HepG2 (cell line): ENCODE results near the gene EIF6. TPM values are rescaled to one million over a fixed set of nuclear protein-coding genes. Genes with fewer than 3 reads are reported as not detected.

Source experiments
- ATAC-seq: fragments of 200-7000 bp; cut with Tn5 transposase; 3 replicates; pipeline ENCODE4 v1.9.1; 2020; ENCODE audit warnings: mild to moderate bottlenecking, moderate library complexity
- BruUV-seq: library from RNA; stranded (reverse); fragments of 400-500 nt; replicated peaks from 2 replicates; lab custom pipeline; 2021; lab: Mats Ljungman, UMichigan
- CTCF ChIA-PET: fragments of 300-600 bp; formaldehyde crosslinking; extraction: SDS; loops from one replicate; lab custom pipeline; 2021; ENCODE audit warnings: low total read pairs, inconsistent platforms, low intra/inter-chr PET ratio; lab: Yijun Ruan, JAX
- POLR2A ChIA-PET: fragments of 350-600 bp; sonication (Branson Sonifier 250); formaldehyde crosslinking; loops from one replicate; lab custom pipeline; 2020; ENCODE audit warnings: antibody characterized with exemption, inconsistent platforms; lab: Yijun Ruan, JAX
- DNase-seq: peaks from one replicate; pipeline ENCODE4 v3.0.0-alpha.2; 2015; ENCODE audit warnings: low spot score
- FAIRE-seq: peaks from 3 replicates; lab custom pipeline; 2011; peaks lifted over from hg19 to GRCh38; lab: Jason Lieb, UNC
- H2AFZ ChIP-seq: one replicate; pipeline ENCODE4 v1.6.1; 2011; ENCODE audit warnings: low read length, inconsistent platforms
- H3K27ac ChIP-seq: fragments of 300-600 bp; 3 replicates; pipeline ENCODE4 v1.8.0; 2011; ENCODE audit warnings: mixed run types, mild to moderate bottlenecking, mixed read lengths, low read length, inconsistent platforms; ENCODE audit not compliant: insufficient read depth; ENCODE audit errors: extremely low read length
- H3K27me3 ChIP-seq, 2 experiments: fragments of 200-600 bp in 1 of 2; 2 replicates in 1 of 2; 3 replicates in 1 of 2; pipeline versions ENCODE4 v1.6.0 to v1.8.0; 2011; ENCODE audit warnings: low read length in 2 of 2, mild to moderate bottlenecking in 2 of 2, moderate library complexity in 2 of 2, inconsistent platforms in 1 of 2; ENCODE audit not compliant: insufficient read depth in 2 of 2, control insufficient read depth in 1 of 2
- H3K36me3 ChIP-seq, 2 experiments: fragments of 200-600 bp in 1 of 2; replicated peaks in 1 of 2; 2 replicates in 1 of 2; 3 replicates in 1 of 2; pipeline versions ENCODE4 v1.5.1 to v1.8.0; 2011; ENCODE audit warnings: low read length in 2 of 2, inconsistent platforms in 1 of 2; ENCODE audit not compliant: insufficient read depth in 2 of 2, control insufficient read depth in 1 of 2
- H3K4me1 ChIP-seq: 2 replicates; pipeline ENCODE4 v1.5.1; 2012; ENCODE audit warnings: low read length, inconsistent platforms; ENCODE audit not compliant: insufficient read depth
- H3K4me2 ChIP-seq: 2 replicates; pipeline ENCODE4 v1.6.0; 2011; ENCODE audit warnings: low read depth, low read length, inconsistent platforms
- H3K4me3 ChIP-seq, 3 experiments: fragments of 200-600 bp in 1 of 3; sonication (generic), shearing (Covaris generic) in 1 of 3; replicated peaks in 1 of 3; 2 replicates each; pipeline ENCODE4 v1.5.1; 2011 to 2016; ENCODE audit warnings: low read length in 3 of 3, inconsistent platforms in 2 of 3, low read depth in 2 of 3, mild to moderate bottlenecking in 2 of 3, control low read depth in 1 of 3, mixed read lengths in 1 of 3; ENCODE audit not compliant: insufficient read depth in 1 of 3
- H3K79me2 ChIP-seq: one replicate; pipeline ENCODE4 v1.6.1; 2011; ENCODE audit warnings: low read length, inconsistent platforms; ENCODE audit not compliant: insufficient read depth
- H3K9ac ChIP-seq: 2 replicates; pipeline ENCODE4 v1.6.0; 2011; ENCODE audit warnings: mild to moderate bottlenecking, low read depth, low read length, inconsistent platforms; ENCODE audit not compliant: insufficient read depth
- H3K9me3 ChIP-seq: 2 replicates; pipeline ENCODE4 v1.5.1; 2012; ENCODE audit warnings: mild to moderate bottlenecking, low read length
- H4K20me1 ChIP-seq: 2 replicates; pipeline ENCODE4 v1.6.0; 2011; ENCODE audit warnings: inconsistent platforms, mild to moderate bottlenecking, low read length, moderate library complexity; ENCODE audit not compliant: insufficient read depth
- MATR3 ChIP-seq: sonication (generic); formaldehyde crosslinking; IDR thresholded peaks from 2 replicates; pipeline ENCODE4 v1.4.0; 2020; ENCODE audit warnings: missing genetic modification reagents
- SIX4 ChIP-seq: sonication (generic); formaldehyde crosslinking; IDR thresholded peaks from 2 replicates; pipeline ENCODE4 v1.4.0; 2020; ENCODE audit warnings: missing genetic modification reagents
- SOX13 ChIP-seq, 3 experiments: fragments of 450-650 bp in 1 of 3; sonication (generic) in 1 of 3; formaldehyde crosslinking in 1 of 3; IDR thresholded peaks in 2 of 3; conservative IDR thresholded peaks in 1 of 3; 2 replicates each; pipeline versions ENCODE4 v1.5.0 to v1.6.1; 2016 to 2020; ENCODE audit warnings: antibody characterized with exemption in 1 of 3, mild to moderate bottlenecking in 1 of 3, missing compliant biosample characterization in 1 of 3, missing genetic modification reagents in 1 of 3, moderate library complexity in 1 of 3
- TEAD3 ChIP-seq: optimal IDR thresholded peaks from 2 replicates; pipeline ENCODE3; 2016; ENCODE audit warnings: borderline replicate concordance
- ZNF34 ChIP-seq: sonication (generic); formaldehyde crosslinking; IDR thresholded peaks from 2 replicates; pipeline ENCODE4 v1.4.0; 2020; ENCODE audit warnings: mild to moderate bottlenecking, missing genetic modification reagents, borderline replicate concordance
- ZNF44 ChIP-seq: sonication (generic); formaldehyde crosslinking; IDR thresholded peaks from 2 replicates; pipeline ENCODE4 v1.5.1; 2020; ENCODE audit warnings: mild to moderate bottlenecking, missing genetic modification reagents
- ZNF569 ChIP-seq: sonication (generic); formaldehyde crosslinking; IDR thresholded peaks from 2 replicates; pipeline ENCODE4 v1.5.0; 2020; ENCODE audit warnings: mild to moderate bottlenecking, missing genetic modification reagents, moderate library complexity, borderline replicate concordance
- ZSCAN31 ChIP-seq: sonication (generic); formaldehyde crosslinking; IDR thresholded peaks from 2 replicates; pipeline ENCODE4 v1.5.0; 2020; ENCODE audit warnings: low read depth, mild to moderate bottlenecking, missing genetic modification reagents
- WGBS: methylation state at CpG from one replicate; pipeline ENCODE4 v1.1.6; 2017; ENCODE audit warnings: low lambda C conversion rate; 5-methylcytosine and 5-hydroxymethylcytosine counted together
- in situ Hi-C: cut with HindIII; loops from 2 replicates; pipeline ENCODE4 v1.10.0; 2017; ENCODE audit warnings: low pct_unique_long_range_greater_than_20kb; ENCODE audit not compliant: extremely low pct_ligation_motif_present
- intact Hi-C: fragments of 100-400 bp; cut with micrococcal nuclease; formaldehyde crosslinking; loops from one replicate; pipeline ENCODE4 v1.10.0; 2022; ENCODE audit not compliant: unreplicated experiment
- polyA plus RNA-seq, 8 experiments: library from polyadenylated mRNA; depleted of rRNA in 3 of 8; stranded (reverse) in 7 of 8; unstranded in 1 of 8; fragments of >200 nt; fragmentation: Illumina TruSeq in 4 of 8; extraction: Trizol in 4 of 8; gene quantifications; 2 replicates each; pipeline versions ENCODE4 v1.2.1 to v1.2.3, GENCODE V29; 2011 to 2016; ENCODE audit warnings: low read depth in 4 of 8, missing spikeins in 1 of 8, mixed read lengths in 1 of 8; ENCODE audit not compliant: insufficient read depth in 1 of 8
- total RNA-seq, 5 experiments: library from RNA; depleted of rRNA; stranded (reverse); fragments of >200 nt; fragmentation: Illumina TruSeq; extraction: Trizol; gene quantifications; 2 replicates each; pipeline ENCODE4 v1.2.3, GENCODE V29; 2016; ENCODE audit warnings: low read depth in 1 of 5
- TF ChIP-seq, protein P1 (sequence below): sonication (generic); formaldehyde crosslinking; IDR thresholded peaks from 2 replicates; pipeline ENCODE4 v1.8.1; 2023; ENCODE audit warnings: mild to moderate bottlenecking, missing genetic modification reagents
- TF ChIP-seq, protein P2 (sequence below): sonication (generic); formaldehyde crosslinking; IDR thresholded peaks from 2 replicates; pipeline ENCODE4 v1.5.1; 2020; ENCODE audit warnings: mild to moderate bottlenecking, missing genetic modification reagents, borderline replicate concordance
- TF ChIP-seq, protein P3 (sequence below): sonication (generic); formaldehyde crosslinking; IDR thresholded peaks from 2 replicates; pipeline ENCODE4 v1.8.0; 2022; ENCODE audit warnings: missing genetic modification reagents, mild to moderate bottlenecking, inconsistent platforms, borderline replicate concordance

EIF6 gene
- total and polyA plus RNA-seq, 2 of the 13 experiments (the other 11 are each of a cell fraction or from before 2014, with no cell fraction given), result 462 to 466 TPM

DNA sequence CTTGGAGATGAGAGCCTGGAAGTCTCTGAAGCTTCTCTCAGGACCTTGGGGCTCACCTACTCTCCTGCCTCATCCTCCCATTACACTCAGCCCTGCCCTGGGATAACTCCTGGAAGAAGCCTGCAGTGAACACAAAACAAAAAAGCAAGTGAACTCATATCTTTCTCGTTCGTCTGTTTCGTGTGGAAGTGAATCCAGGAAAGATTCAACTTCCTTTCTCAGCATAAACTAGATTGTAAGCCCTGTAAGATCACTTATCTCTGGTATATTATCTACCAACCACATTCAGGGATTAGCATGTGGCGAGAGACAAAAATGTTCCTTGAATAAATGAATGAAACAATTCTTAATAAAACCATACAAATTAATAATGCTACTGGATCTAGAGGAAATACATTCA lies 44.1 kb upstream of the EIF6 start:
- CTCF ChIA-PET, result interaction anchor here (1.6 to 6.9 kb wide), 2 partner anchors 24 to 111 kb away, joined by 4 to 204 read pairs; no protein-coding TSS in a partner anchor
- Histone ChIP-seq H3K4me2 (0 out of 2 replicates have a peak overlapping the region, but pooled peaks have one; percentile 54), H3K4me3 (no peak overlapping the region), H3K27me3 (no peaks in the 10 kb centered on the region), H3K9ac (peak overlapping the region; percentile 10; the same call in 1 of the 2 replicates), H3K36me3 (peaks cover 4 to 6% of the 10 kb centered on the region in 2 experiments; a peak in 2 of 5 replicates), H2AFZ (no peak overlapping the region), H3K9me3 (no peaks in the 10 kb centered on the region), H4K20me1 (no peaks in the 10 kb centered on the region), H3K27ac (peak overlapping the region; percentile 74), H3K79me2 (no peaks in the 10 kb centered on the region), H3K4me1 (peaks cover 52% of the 10 kb centered on the region)
- DNase-seq, result no peak
- POLR2A ChIA-PET, result interaction anchor here (0.8 to 3.9 kb wide), 8 partner anchors 8 to 126 kb away, joined by 3 to 78 read pairs (median 8); no protein-coding TSS in a partner anchor
- no peak for FAIRE-seq
- no peak for ATAC-seq
- in situ Hi-C loops, result no loop called here
- WGBS, result 96% methylated on average over 4 of the region's 4 CpGs
- BruUV-seq, result no TSS peak
- 0 out of 2 replicates have a peak, but pooled peaks have one; percentile 59 for TF ChIP-seq ZNF44 (CRISPR knock-in tag)
- TF ChIP-seq TEAD3 (CRISPR knock-in tag), result peak; percentile 44
- no peak for TF ChIP-seq MATR3 (CRISPR knock-in tag)
- 0 out of 2 replicates have a peak, but pooled peaks have one; percentile 1 for TF ChIP-seq SIX4 (CRISPR knock-in tag)
- TF ChIP-seq, protein P1, sequence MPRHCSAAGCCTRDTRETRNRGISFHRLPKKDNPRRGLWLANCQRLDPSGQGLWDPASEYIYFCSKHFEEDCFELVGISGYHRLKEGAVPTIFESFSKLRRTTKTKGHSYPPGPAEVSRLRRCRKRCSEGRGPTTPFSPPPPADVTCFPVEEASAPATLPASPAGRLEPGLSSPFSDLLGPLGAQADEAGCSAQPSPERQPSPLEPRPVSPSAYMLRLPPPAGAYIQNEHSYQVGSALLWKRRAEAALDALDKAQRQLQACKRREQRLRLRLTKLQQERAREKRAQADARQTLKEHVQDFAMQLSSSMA, result 0 out of 2 replicates have a peak, but pooled peaks have one; percentile 27
- intact Hi-C loops, result loop anchor here (1.0 kb wide), 1 partner anchor 24 kb away; no protein-coding TSS in a partner anchor

DNA sequence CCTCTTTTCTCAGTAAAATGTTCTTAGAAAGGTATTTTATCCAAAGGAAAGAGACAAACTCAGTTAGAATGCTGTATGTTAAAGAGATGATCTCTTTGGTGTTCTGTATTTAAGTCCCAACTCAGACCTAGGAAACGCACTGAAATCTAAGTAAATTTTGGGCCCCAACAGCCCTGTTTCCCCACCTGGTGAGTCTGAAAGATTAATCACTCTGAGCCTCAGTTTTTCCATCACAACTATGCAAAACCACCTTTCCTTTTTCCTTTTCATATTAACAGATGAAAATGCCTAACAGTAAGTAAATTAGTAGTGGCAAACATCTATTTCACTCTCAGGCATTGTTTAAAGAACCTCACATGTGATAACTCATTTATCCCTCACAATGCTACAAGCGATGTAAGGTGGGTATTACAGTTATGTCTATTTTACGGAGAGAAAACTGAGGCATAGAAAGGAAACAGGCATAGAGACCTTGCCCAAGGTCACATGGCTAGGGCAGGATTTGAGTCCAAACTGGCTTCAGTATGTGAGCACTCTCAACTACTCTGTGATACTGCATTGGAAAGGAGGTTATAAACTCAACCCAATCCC lies 43.6 kb upstream of the EIF6 start:
- Histone ChIP-seq H3K27me3 (no peaks in the 10 kb centered on the region), H3K9ac (peak overlapping the region; percentile 10; the same call in 1 of the 2 replicates), H3K4me1 (peaks cover 51% of the 10 kb centered on the region), H4K20me1 (no peaks in the 10 kb centered on the region), H3K4me2 (peak overlapping the region; percentile 54), H3K27ac (peak overlapping the region; percentile 74), H2AFZ (no peak overlapping the region), H3K79me2 (no peaks in the 10 kb centered on the region), H3K9me3 (no peaks in the 10 kb centered on the region), H3K36me3 (peaks cover 4 to 6% of the 10 kb centered on the region in 2 experiments; a peak in 2 of 5 replicates), H3K4me3 (no peak overlapping the region)
- BruUV-seq, result TSS peak; percentile 52
- intact Hi-C loops, result no loop called here
- FAIRE-seq (no peak), DNase-seq (no peak), ATAC-seq (no peak)
- ChIA-PET CTCF (interaction anchor here (1.6 to 6.9 kb wide), 2 partner anchors 24 to 111 kb away, joined by 4 to 204 read pairs; no protein-coding TSS in a partner anchor), POLR2A (interaction anchor here (1.4 to 3.9 kb wide), 5 partner anchors 11 to 127 kb away, joined by 5 to 78 read pairs (median 21); partner anchors contain the start of genes CEP250 and EIF6)
- in situ Hi-C loops, result no loop called here
- 94% methylated on average over 3 of the region's 3 CpGs for WGBS
- TF ChIP-seq ZNF569 (CRISPR knock-in tag) (no peak), ZSCAN31 (CRISPR knock-in tag) (no peak), ZNF34 (CRISPR knock-in tag) (no peak), SOX13 (IDR thresholded peaks at IDR 0.05) (no peak), SOX13 (CRISPR knock-in tag; conservative IDR thresholded peaks at IDR 0.05 in 1 of 2, IDR thresholded peaks at IDR 0.05 in 1 of 2) (0 out of 4 replicates have a peak, but pooled peaks of 1 of the 2 experiments have one; percentile 7)
- TF ChIP-seq, protein P2, sequence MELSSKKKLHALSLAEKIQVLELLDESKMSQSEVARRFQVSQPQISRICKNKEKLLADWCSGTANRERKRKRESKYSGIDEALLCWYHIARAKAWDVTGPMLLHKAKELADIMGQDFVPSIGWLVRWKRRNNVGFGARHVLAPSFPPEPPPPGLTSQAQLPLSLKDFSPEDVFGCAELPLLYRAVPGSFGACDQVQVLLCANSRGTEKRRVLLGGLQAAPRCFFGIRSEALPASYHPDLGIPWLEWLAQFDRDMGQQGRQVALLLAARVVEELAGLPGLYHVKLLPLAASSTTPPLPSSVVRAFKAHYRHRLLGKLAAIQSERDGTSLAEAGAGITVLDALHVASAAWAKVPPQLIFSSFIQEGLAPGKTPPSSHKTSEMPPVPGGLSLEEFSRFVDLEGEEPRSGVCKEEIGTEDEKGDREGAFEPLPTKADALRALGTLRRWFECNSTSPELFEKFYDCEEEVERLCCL (CRISPR knock-in tag), result no peak
- TF ChIP-seq, protein P3, sequence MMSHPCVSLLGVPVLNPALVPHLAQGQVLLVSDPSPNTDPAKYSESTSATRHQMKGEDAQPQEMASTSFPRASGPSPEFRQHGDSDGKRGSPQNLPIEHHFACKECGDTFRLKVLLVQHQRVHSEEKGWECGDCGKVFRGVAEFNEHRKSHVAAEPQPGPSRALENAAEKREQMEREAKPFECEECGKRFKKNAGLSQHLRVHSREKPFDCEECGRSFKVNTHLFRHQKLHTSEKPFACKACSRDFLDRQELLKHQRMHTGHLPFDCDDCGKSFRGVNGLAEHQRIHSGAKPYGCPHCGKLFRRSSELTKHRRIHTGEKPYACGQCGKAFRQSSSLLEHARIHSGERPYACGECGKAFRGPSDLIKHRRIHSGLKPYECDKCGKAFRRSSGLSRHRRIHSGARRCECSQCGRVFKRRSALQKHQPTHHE (CRISPR knock-in tag), result 0 out of 2 replicates have a peak, but pooled peaks have one; percentile 15
